ENCODE data around the gene GALNT17. TPM values are rescaled to one million over a fixed set of nuclear protein-coding genes. Genes with fewer than 3 reads are reported as not detected.

The GALNT17 gene
- total RNA-seq = not detected

- no peaks in the 10 kb centered on the region for H3K4me1 Mint-ChIP-seq
- ATAC-seq (no peak), DNase-seq (no peak)
- no peaks in the 10 kb centered on the region for H3K9me3 Mint-ChIP-seq (ENCODE audit: low read depth)
- H3K27ac Mint-ChIP-seq = no peak within 1 kb of the TSS
- no peak within 1 kb of the TSS for H3K4me3 Mint-ChIP-seq
- peaks cover 26% of the 10 kb centered on the region for H3K27me3 Mint-ChIP-seq
- CTCF ChIA-PET = no interaction called here
- intact Hi-C loops (cut with DNase I, micrococcal nuclease) = no loop called here
- peaks cover 1% of the 10 kb centered on the region for H3K36me3 Mint-ChIP-seq (ENCODE audit: low read depth)
- POLR2A ChIA-PET = no interaction called here
These were observed at the start of gene GALNT17 for GRCh38 chr7:71132127-71132376. Gene GALNT17 (plus strand): TSS chr7:71132144.

GRCh38 chr7:71095266-71095860, 36.6 kb upstream of the GALNT17 start:
- Mint-ChIP-seq H3K36me3 (ENCODE audit: low read depth) (no peaks in the 10 kb centered on the region), H3K27ac (no peak overlapping the region), H3K4me3 (no peak overlapping the region), H3K27me3 (no peaks in the 10 kb centered on the region), H3K9me3 (ENCODE audit: low read depth) (peaks cover 22% of the 10 kb centered on the region), H3K4me1 (no peaks in the 10 kb centered on the region)
- ATAC-seq (no peak), DNase-seq (no peak)
- intact Hi-C loops (cut with DNase I, micrococcal nuclease) = no loop called here
- ChIA-PET POLR2A (no interaction called here), CTCF (no interaction called here)

- CTCF ChIA-PET = no interaction called here
- POLR2A ChIA-PET = no interaction called here
- no peak overlapping the region for H3K4me3 Mint-ChIP-seq
These were observed 35.6 kb upstream of the GALNT17 start for GRCh38 chr7:71096351-71096750.

DNA sequence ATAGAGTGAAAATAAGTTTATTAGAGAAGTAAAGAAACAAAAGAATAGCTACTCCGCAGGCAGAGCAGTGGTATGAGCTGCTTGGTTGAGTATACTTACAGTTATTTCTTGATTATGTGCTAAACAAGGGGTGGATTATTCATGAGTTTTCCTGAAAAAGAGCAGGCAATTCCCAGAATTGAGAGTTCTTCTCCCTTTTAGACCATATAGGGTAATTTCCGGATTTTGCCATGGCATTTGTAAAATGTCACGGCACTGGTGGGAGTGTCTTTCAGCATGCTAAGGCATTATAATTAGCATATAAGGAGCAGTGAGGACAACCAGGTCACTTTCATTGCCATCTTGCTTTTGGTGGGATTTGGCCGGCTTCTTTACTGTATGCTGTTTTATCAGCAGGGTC, 25.7 kb upstream of the GALNT17 start:
- no peak overlapping the region for H3K4me3 Mint-ChIP-seq
- ATAC-seq = no peak
- H3K9me3 Mint-ChIP-seq (ENCODE audit: low read depth) = peaks cover 14% of the 10 kb centered on the region
- no peak for DNase-seq
- no peaks in the 10 kb centered on the region for H3K27me3 Mint-ChIP-seq
- no peaks in the 10 kb centered on the region for H3K4me1 Mint-ChIP-seq
- no peaks in the 10 kb centered on the region for H3K36me3 Mint-ChIP-seq (ENCODE audit: low read depth)
- CTCF ChIA-PET = no interaction called here
- no peak overlapping the region for H3K27ac Mint-ChIP-seq
- POLR2A ChIA-PET = no interaction called here
- intact Hi-C loops (cut with DNase I, micrococcal nuclease) = no loop called here

More at GRCh38 chr7:71096351-71096750, 35.6 kb upstream of the GALNT17 start:
- H3K27ac Mint-ChIP-seq = no peak overlapping the region
- no peak for ATAC-seq
- DNase-seq = no peak
- intact Hi-C loops (cut with DNase I, micrococcal nuclease) = no loop called here
- H3K27me3 Mint-ChIP-seq = no peaks in the 10 kb centered on the region
- H3K9me3 Mint-ChIP-seq (ENCODE audit: low read depth) = peaks cover 22% of the 10 kb centered on the region
- H3K36me3 Mint-ChIP-seq (ENCODE audit: low read depth) = no peaks in the 10 kb centered on the region
- no peaks in the 10 kb centered on the region for H3K4me1 Mint-ChIP-seq

DNA sequence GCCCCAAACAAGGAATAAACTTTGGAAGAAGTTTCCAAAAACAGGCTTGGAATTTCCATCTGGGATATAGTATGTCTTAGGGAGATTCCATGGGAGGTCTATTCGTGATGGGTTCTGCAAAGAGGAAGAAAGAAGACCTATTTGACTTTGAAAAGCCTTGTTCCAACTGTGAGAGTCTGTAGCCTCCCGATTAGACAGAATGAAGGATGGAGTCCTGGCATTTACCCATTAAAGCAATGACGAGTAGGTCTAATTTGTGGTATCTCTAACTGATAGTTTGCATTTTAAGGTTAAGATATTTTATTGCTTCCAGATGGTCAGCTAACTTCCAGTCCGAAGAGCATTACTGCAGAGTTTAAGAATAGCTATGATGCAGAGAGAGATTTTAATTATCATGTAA, 19.5 kb upstream of the GALNT17 start:
- intact Hi-C loops (cut with DNase I, micrococcal nuclease) = no loop called here
- no peaks in the 10 kb centered on the region for H3K36me3 Mint-ChIP-seq (ENCODE audit: low read depth)
- no peaks in the 10 kb centered on the region for H3K27me3 Mint-ChIP-seq
- ATAC-seq = no peak
- DNase-seq = no peak
- no peaks in the 10 kb centered on the region for H3K4me1 Mint-ChIP-seq
- H3K27ac Mint-ChIP-seq = no peak overlapping the region
- POLR2A ChIA-PET = no interaction called here
- peaks cover 18% of the 10 kb centered on the region for H3K9me3 Mint-ChIP-seq (ENCODE audit: low read depth)
- CTCF ChIA-PET = no interaction called here
- H3K4me3 Mint-ChIP-seq = no peak overlapping the region

- no peak for ATAC-seq
- CTCF ChIA-PET = no interaction called here
- H3K36me3 Mint-ChIP-seq (ENCODE audit: low read depth) = no peaks in the 10 kb centered on the region
These were observed 11.8 kb upstream of the GALNT17 start for GRCh38 chr7:71120096-71120495.

DNA sequence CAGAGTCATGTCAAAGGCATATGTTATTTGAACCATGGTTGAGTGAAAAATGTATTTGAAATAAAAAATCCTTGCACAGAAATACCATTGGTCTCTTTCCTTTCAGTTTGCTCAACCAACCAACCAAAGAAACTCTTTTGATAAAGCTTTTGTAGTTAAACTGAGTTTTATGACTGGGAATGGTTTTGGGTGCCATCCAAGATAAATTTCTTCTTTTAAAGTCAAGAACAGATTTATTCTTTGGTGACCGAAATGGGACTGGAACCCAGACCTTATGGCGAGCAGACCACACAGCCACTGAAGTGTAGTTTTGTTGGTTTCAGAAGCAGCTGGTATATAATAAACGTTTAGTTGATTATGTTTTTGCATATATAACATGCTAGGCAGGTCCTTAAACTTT, 2.8 kb upstream of the GALNT17 start:
- H3K36me3 Mint-ChIP-seq (ENCODE audit: low read depth) = peaks cover 1% of the 10 kb centered on the region
- CTCF ChIA-PET = interaction anchor here (1.0 kb wide), 1 partner anchor 95 kb away, joined by 3 read pairs; no protein-coding TSS in a partner anchor
- intact Hi-C loops (cut with DNase I, micrococcal nuclease) = no loop called here
- peaks cover 22% of the 10 kb centered on the region for H3K27me3 Mint-ChIP-seq
- ATAC-seq = no peak
- H3K27ac Mint-ChIP-seq = no peak overlapping the region
- peaks cover 2% of the 10 kb centered on the region for H3K9me3 Mint-ChIP-seq (ENCODE audit: low read depth)
- no peak overlapping the region for H3K4me3 Mint-ChIP-seq
- H3K4me1 Mint-ChIP-seq = no peaks in the 10 kb centered on the region
- DNase-seq = no peak
- POLR2A ChIA-PET = no interaction called here

More at GRCh38 chr7:71120096-71120495, 11.8 kb upstream of the GALNT17 start:
- no peak overlapping the region for H3K4me3 Mint-ChIP-seq
- DNase-seq = no peak
- POLR2A ChIA-PET = no interaction called here
- no peak overlapping the region for H3K27ac Mint-ChIP-seq
- intact Hi-C loops (cut with DNase I, micrococcal nuclease) = no loop called here
- H3K9me3 Mint-ChIP-seq (ENCODE audit: low read depth) = peaks cover 5% of the 10 kb centered on the region
- H3K4me1 Mint-ChIP-seq = no peaks in the 10 kb centered on the region
- no peaks in the 10 kb centered on the region for H3K27me3 Mint-ChIP-seq

- no peak overlapping the region for H3K27ac Mint-ChIP-seq
- POLR2A ChIA-PET = no interaction called here
These were observed 1.8 kb upstream of the GALNT17 start for GRCh38 chr7:71130031-71130679.

DNA sequence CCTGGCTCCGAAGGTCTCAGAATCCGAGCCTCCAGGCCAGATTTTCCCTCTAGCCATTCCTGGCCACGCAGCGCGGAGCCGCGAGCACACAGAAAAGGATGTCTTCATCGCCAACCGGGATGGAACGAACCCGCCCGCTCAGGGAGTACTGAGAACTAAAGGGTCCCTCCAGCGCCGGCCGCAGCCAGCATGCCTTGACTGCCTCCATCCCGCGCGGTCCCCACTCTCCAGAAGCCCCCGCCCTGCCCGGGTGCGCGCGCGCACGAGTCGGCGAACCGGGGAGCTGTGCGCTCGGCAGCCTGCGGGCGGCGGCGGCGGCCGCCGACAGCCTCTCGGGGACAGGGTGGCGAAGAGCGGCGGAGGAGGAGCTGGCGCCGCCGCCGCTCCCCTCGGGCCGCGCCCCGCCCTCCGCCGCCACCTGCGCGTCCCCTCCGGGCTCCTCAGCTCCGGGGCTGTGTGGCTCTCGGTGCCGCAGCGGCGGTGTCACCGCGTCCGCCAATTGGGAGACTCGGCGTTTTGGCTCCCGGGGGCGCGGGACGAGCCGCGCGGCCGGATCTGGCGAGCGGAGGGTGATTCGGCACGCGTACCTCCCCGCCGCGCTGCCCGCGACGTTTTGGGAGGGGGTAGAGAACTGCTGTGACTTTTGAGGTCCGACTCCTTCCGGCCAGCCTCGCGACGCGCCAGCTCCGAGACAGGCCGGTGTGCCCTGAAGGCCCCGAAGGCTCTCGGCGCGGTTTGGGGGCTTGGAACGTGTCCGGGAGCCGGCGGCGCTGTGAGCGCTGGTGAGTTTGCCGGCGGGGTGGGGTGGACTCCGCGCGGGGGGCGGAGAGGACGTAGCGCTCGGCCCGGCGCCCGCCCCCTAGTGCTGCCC, 453 bp upstream of the GALNT17 start:
- no peak overlapping the region for H3K27ac Mint-ChIP-seq
- no peak overlapping the region for H3K4me3 Mint-ChIP-seq
- POLR2A ChIA-PET = no interaction called here
- ATAC-seq (no peak), DNase-seq (peak; percentile 21)
- H3K4me1 Mint-ChIP-seq = no peaks in the 10 kb centered on the region
- peaks cover 2% of the 10 kb centered on the region for H3K9me3 Mint-ChIP-seq (ENCODE audit: low read depth)
- H3K36me3 Mint-ChIP-seq (ENCODE audit: low read depth) = peaks cover 1% of the 10 kb centered on the region
- intact Hi-C loops (cut with DNase I, micrococcal nuclease) = no loop called here
- peaks cover 26% of the 10 kb centered on the region for H3K27me3 Mint-ChIP-seq
- CTCF ChIA-PET = no interaction called here

More at GRCh38 chr7:71130031-71130679, 1.8 kb upstream of the GALNT17 start:
- no peak for ATAC-seq
- DNase-seq = no peak
- Mint-ChIP-seq H3K9me3 (ENCODE audit: low read depth) (peaks cover 2% of the 10 kb centered on the region), H3K4me3 (no peak overlapping the region), H3K4me1 (no peaks in the 10 kb centered on the region), H3K27me3 (peaks cover 26% of the 10 kb centered on the region), H3K36me3 (ENCODE audit: low read depth) (peaks cover 1% of the 10 kb centered on the region)
- intact Hi-C loops (cut with DNase I, micrococcal nuclease) = no loop called here
- CTCF ChIA-PET = interaction anchor here (0.6 kb wide), 1 partner anchor 51 kb away, joined by 3 read pairs; no protein-coding TSS in a partner anchor

- ChIA-PET POLR2A (no interaction called here), CTCF (no interaction called here)
- Mint-ChIP-seq H3K27ac (no peak overlapping the region), H3K4me3 (no peak overlapping the region), H3K4me1 (no peaks in the 10 kb centered on the region), H3K9me3 (ENCODE audit: low read depth) (no peaks in the 10 kb centered on the region), H3K27me3 (peaks cover 26% of the 10 kb centered on the region), H3K36me3 (ENCODE audit: low read depth) (peaks cover 1% of the 10 kb centered on the region)
- DNase-seq = no peak
- ATAC-seq = no peak
- intact Hi-C loops (cut with DNase I, micrococcal nuclease) = no loop called here
These were observed 660 bp downstream of the GALNT17 start for GRCh38 chr7:71132377-71133231.

- Mint-ChIP-seq H3K4me3 (no peak overlapping the region), H3K27ac (no peak overlapping the region), H3K36me3 (ENCODE audit: low read depth) (peaks cover 1% of the 10 kb centered on the region), H3K4me1 (no peaks in the 10 kb centered on the region), H3K27me3 (peaks cover 26% of the 10 kb centered on the region), H3K9me3 (ENCODE audit: low read depth) (no peaks in the 10 kb centered on the region)
- ATAC-seq (no peak), DNase-seq (no peak)
- ChIA-PET POLR2A (no interaction called here), CTCF (no interaction called here)
- intact Hi-C loops (cut with DNase I, micrococcal nuclease) = no loop called here
These were observed 1.3 kb downstream of the GALNT17 start for GRCh38 chr7:71133232-71133622.
